NCI-H446 treated with DMSO at 0.1 percent for 48 hours (cell line): ENCODE measurements around the gene SMARCD3.

Experiments used
- DNase-seq: peaks from one replicate; lab custom pipeline; 2025; lab: John Stamatoyannopoulos, UW

Gene SMARCD3

GRCh38 chr7:151208253-151208862 is 40.1 kb downstream of the SMARCD3 start:
- DNase-seq, result no peak

GRCh38 chr7:151207804-151208203 is 40.7 kb downstream of the SMARCD3 start:
- DNase-seq, result no peak

GRCh38 chr7:151207315-151207714 is 41.2 kb downstream of the SMARCD3 start:
- DNase-seq, result no peak

- no peak for DNase-seq
Observed at GRCh38 chr7:151206914-151207313, 41.6 kb downstream of the SMARCD3 start.

GRCh38 chr7:151205730-151206129 is 42.8 kb downstream of the SMARCD3 start:
- DNase-seq, result no peak

- DNase-seq, result no peak
Observed at GRCh38 chr7:151204383-151205032, 44.0 kb downstream of the SMARCD3 start.

- DNase-seq, result no peak
Observed at GRCh38 chr7:151202836-151203235, 45.7 kb downstream of the SMARCD3 start.

- no peak for DNase-seq
Observed at GRCh38 chr7:151201751-151202150, 46.7 kb downstream of the SMARCD3 start.

- DNase-seq, result no peak
Observed at GRCh38 chr7:151201344-151201743, 47.1 kb downstream of the SMARCD3 start.

- DNase-seq, result peak; percentile 36
Observed at GRCh38 chr7:151198945-151199848, 49.3 kb downstream of the SMARCD3 start.

GRCh38 chr7:151197932-151198331 is 50.6 kb downstream of the SMARCD3 start:
- no peak for DNase-seq

GRCh38 chr7:151195616-151196450 is 52.7 kb downstream of the SMARCD3 start:
- DNase-seq, result no peak

GRCh38 chr7:151194188-151194587 is 54.3 kb downstream of the SMARCD3 start:
- DNase-seq, result no peak

- DNase-seq, result no peak
Observed at GRCh38 chr7:151193203-151193978, 55.1 kb downstream of the SMARCD3 start.

GRCh38 chr7:151192002-151192539 is 56.4 kb downstream of the SMARCD3 start:
- DNase-seq, result no peak

GRCh38 chr7:151191544-151191943 is 57.0 kb downstream of the SMARCD3 start:
- DNase-seq, result no peak

- no peak for DNase-seq
Observed at GRCh38 chr7:151189038-151189437, 59.5 kb downstream of the SMARCD3 start.
